Liver (tissue), 3 donors: ENCODE data around the gene BTBD6.

Source experiments
- CTCF ChIP-seq: fragments of 150-350 bp; IDR thresholded peaks from 2 replicates; pipeline ENCODE4 v1.5.1; 2017; ENCODE audit warnings: improper control_type of control experiment, low read depth, low read length; ENCODE audit not compliant: missing input control
- FOXA1 ChIP-seq: IDR thresholded peaks from 2 replicates; pipeline ENCODE4 v1.6.1; 2016; ENCODE audit warnings: antibody characterized with exemption
- GABPA ChIP-seq, 2 donors: IDR thresholded peaks in 1 of 2; conservative IDR thresholded peaks in 1 of 2; 2 replicates each; pipeline ENCODE4 v1.6.1; 2016; ENCODE audit warnings: antibody characterized with exemption in 2 of 2, mild to moderate bottlenecking in 1 of 2, moderate library complexity in 1 of 2
- JUND ChIP-seq, 2 donors: IDR thresholded peaks; 2 replicates each; pipeline ENCODE4 v1.6.1; 2016; ENCODE audit warnings: antibody characterized with exemption in 2 of 2
- RAD21 ChIP-seq, 2 donors: IDR thresholded peaks; 2 replicates each; pipeline ENCODE4 v1.6.1; 2016; ENCODE audit warnings: antibody characterized with exemption in 2 of 2, mild to moderate bottlenecking in 2 of 2
- SP1 ChIP-seq: IDR thresholded peaks from 2 replicates; pipeline ENCODE4 v1.6.1; 2018; ENCODE audit warnings: antibody characterized with exemption, mild to moderate bottlenecking
- TAF1 ChIP-seq: conservative IDR thresholded peaks from 2 replicates; pipeline ENCODE4 v1.6.1; 2016; ENCODE audit warnings: antibody characterized with exemption, mild to moderate bottlenecking
- YY1 ChIP-seq: IDR thresholded peaks from 2 replicates; pipeline ENCODE4 v1.6.1; 2016; ENCODE audit warnings: antibody characterized with exemption, mild to moderate bottlenecking
- TF ChIP-seq, protein P1 (sequence below): IDR thresholded peaks from 2 replicates; pipeline ENCODE4 v1.6.1; 2016; ENCODE audit warnings: antibody characterized with exemption, mild to moderate bottlenecking
- donor health status: healthy.
- donor health status: healthy.

GRCh38 chr14:105287249-105288102 lies 39.1 kb downstream of the BTBD6 start:
- TF ChIP-seq JUND (IDR thresholded peaks at IDR 0.05) = no peak
- TF ChIP-seq CTCF = no peak
- TF ChIP-seq GABPA (IDR thresholded peaks at IDR 0.05 in 1 of 2, conservative IDR thresholded peaks at IDR 0.05 in 1 of 2) = no peak
- TF ChIP-seq, protein P1, sequence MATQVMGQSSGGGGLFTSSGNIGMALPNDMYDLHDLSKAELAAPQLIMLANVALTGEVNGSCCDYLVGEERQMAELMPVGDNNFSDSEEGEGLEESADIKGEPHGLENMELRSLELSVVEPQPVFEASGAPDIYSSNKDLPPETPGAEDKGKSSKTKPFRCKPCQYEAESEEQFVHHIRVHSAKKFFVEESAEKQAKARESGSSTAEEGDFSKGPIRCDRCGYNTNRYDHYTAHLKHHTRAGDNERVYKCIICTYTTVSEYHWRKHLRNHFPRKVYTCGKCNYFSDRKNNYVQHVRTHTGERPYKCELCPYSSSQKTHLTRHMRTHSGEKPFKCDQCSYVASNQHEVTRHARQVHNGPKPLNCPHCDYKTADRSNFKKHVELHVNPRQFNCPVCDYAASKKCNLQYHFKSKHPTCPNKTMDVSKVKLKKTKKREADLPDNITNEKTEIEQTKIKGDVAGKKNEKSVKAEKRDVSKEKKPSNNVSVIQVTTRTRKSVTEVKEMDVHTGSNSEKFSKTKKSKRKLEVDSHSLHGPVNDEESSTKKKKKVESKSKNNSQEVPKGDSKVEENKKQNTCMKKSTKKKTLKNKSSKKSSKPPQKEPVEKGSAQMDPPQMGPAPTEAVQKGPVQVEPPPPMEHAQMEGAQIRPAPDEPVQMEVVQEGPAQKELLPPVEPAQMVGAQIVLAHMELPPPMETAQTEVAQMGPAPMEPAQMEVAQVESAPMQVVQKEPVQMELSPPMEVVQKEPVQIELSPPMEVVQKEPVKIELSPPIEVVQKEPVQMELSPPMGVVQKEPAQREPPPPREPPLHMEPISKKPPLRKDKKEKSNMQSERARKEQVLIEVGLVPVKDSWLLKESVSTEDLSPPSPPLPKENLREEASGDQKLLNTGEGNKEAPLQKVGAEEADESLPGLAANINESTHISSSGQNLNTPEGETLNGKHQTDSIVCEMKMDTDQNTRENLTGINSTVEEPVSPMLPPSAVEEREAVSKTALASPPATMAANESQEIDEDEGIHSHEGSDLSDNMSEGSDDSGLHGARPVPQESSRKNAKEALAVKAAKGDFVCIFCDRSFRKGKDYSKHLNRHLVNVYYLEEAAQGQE = no peak
- no peak for TF ChIP-seq FOXA1
- peak; percentile 8 for TF ChIP-seq SP1
- no peak for TF ChIP-seq TAF1
- no peak for TF ChIP-seq RAD21 (IDR thresholded peaks at IDR 0.05)
- no peak for TF ChIP-seq YY1
